Adipocyte (in vitro differentiated cells): ENCODE results near the gene COMMD2.

Experiments
- DNase-seq: peaks from one replicate; pipeline ENCODE4 v3.0.0-alpha.2; 2015; ENCODE audit warnings: low read depth
- H3K27me3 ChIP-seq: replicated peaks from 2 replicates; pipeline ENCODE4 v1.7.0; 2013; ENCODE audit warnings: mild to moderate bottlenecking, low read length, moderate library complexity; ENCODE audit not compliant: control insufficient read depth, insufficient read depth
- H3K36me3 ChIP-seq: 2 replicates; pipeline ENCODE4 v1.7.0; 2013; ENCODE audit warnings: low read length, mild to moderate bottlenecking, moderate library complexity; ENCODE audit not compliant: control insufficient read depth, insufficient read depth, severe bottlenecking
- H3K4me1 ChIP-seq: 2 replicates; pipeline ENCODE4 v1.7.0; 2013; ENCODE audit warnings: mild to moderate bottlenecking, low read length, moderate library complexity; ENCODE audit not compliant: control insufficient read depth, insufficient read depth
- H3K4me3 ChIP-seq: 2 replicates; pipeline ENCODE4 v1.7.0; 2013; ENCODE audit warnings: mild to moderate bottlenecking, low read length, moderate library complexity
- H3K9ac ChIP-seq: 2 replicates; pipeline ENCODE4 v1.7.0; 2013; ENCODE audit warnings: mild to moderate bottlenecking, low read length, moderate library complexity
- H3K9me3 ChIP-seq: 2 replicates; pipeline ENCODE4 v1.7.0; 2013; ENCODE audit warnings: mild to moderate bottlenecking, low read length, moderate library complexity; ENCODE audit not compliant: control insufficient read depth

Gene COMMD2

GRCh38 chr3:149702691-149703441 lies 49.4 kb downstream of the COMMD2 start:
- peaks cover 4% of the 10 kb centered on the region for H3K9me3 ChIP-seq
- no peaks in the 10 kb centered on the region for H3K36me3 ChIP-seq
- peaks cover 21% of the 10 kb centered on the region for H3K4me1 ChIP-seq
- DNase-seq: peak; percentile 69
- peak overlapping the region; percentile 64 for H3K9ac ChIP-seq
- H3K27me3 ChIP-seq: no peaks in the 10 kb centered on the region
- H3K4me3 ChIP-seq: no peak overlapping the region

GRCh38 chr3:149701977-149702350 lies 50.3 kb downstream of the COMMD2 start:
- Histone ChIP-seq H3K4me3 (no peak overlapping the region), H3K4me1 (peaks cover 21% of the 10 kb centered on the region), H3K9me3 (peaks cover 4% of the 10 kb centered on the region), H3K36me3 (no peaks in the 10 kb centered on the region), H3K27me3 (no peaks in the 10 kb centered on the region), H3K9ac (no peak overlapping the region)
- peak; percentile 19 for DNase-seq

- H3K4me1 ChIP-seq: peaks cover 21% of the 10 kb centered on the region
- peaks cover 4% of the 10 kb centered on the region for H3K9me3 ChIP-seq
- H3K36me3 ChIP-seq: no peaks in the 10 kb centered on the region
- DNase-seq: no peak
- no peak overlapping the region for H3K4me3 ChIP-seq
- H3K27me3 ChIP-seq: no peaks in the 10 kb centered on the region
- H3K9ac ChIP-seq: no peak overlapping the region
Measured at GRCh38 chr3:149701206-149701976, 50.9 kb downstream of the COMMD2 start.
